HFFc6 (cell line): ENCODE results near the gene MSI2. TPM values are rescaled to one million over a fixed set of nuclear protein-coding genes. Genes with fewer than 3 reads are reported as not detected.

Experiments used
- DNase-seq: peaks from one replicate; pipeline ENCODE4 v3.0.0-alpha.2; 2018
- H3K27ac Mint-ChIP-seq: 2 replicates; pipeline ENCODE4 v1.8.0; 2020; ENCODE audit warnings: mild to moderate bottlenecking, mixed read lengths
- H3K27me3 Mint-ChIP-seq: 2 replicates; pipeline ENCODE4 v1.8.0; 2021; ENCODE audit warnings: mild to moderate bottlenecking, moderate library complexity, mixed read lengths; ENCODE audit not compliant: insufficient read depth
- H3K36me3 Mint-ChIP-seq: 2 replicates; pipeline ENCODE4 v1.8.0; 2021; ENCODE audit warnings: low read depth, mixed read lengths
- H3K4me1 Mint-ChIP-seq: 2 replicates; pipeline ENCODE4 v1.8.0; 2020; ENCODE audit warnings: low read depth, mixed read lengths
- H3K4me3 Mint-ChIP-seq: 2 replicates; pipeline ENCODE4 v1.8.0; 2020; ENCODE audit warnings: mild to moderate bottlenecking, moderate library complexity, mixed read lengths
- H3K9me3 Mint-ChIP-seq: 2 replicates; pipeline ENCODE4 v1.8.0; 2020; ENCODE audit warnings: mild to moderate bottlenecking, mixed read lengths
- CTCF ChIP-seq: fragments of 200-600 bp; sonication (generic); IDR thresholded peaks from 2 replicates; pipeline ENCODE4 v1.5.0; 2021; ENCODE audit warnings: antibody characterized with exemption, mild to moderate bottlenecking
- total RNA-seq, 6 experiments: library from RNA; stranded (reverse); fragmentation: NEBNext Ultra II Directional; extraction: Animal tissue kit (Norgen Biotek cat#: 25700); gene quantifications; 2 replicates in 1 of 6; 3 replicates in 5 of 6; pipeline ENCODE4 v1.2.3, GENCODE V29; 2021

Gene MSI2
- total RNA-seq, 6 experiments from 2014 or later, result 53.5 to 71.7 (median 55.0) TPM

- no peak for DNase-seq
- H3K27me3 Mint-ChIP-seq, result no peaks in the 10 kb centered on the region
- H3K4me1 Mint-ChIP-seq, result peaks cover 57% of the 10 kb centered on the region
- H3K4me3 Mint-ChIP-seq, result no peak overlapping the region
- no peak overlapping the region; the same call in 1 of the 2 replicates for H3K27ac Mint-ChIP-seq
- TF ChIP-seq CTCF, result no peak
- H3K36me3 Mint-ChIP-seq, result no peaks in the 10 kb centered on the region
- H3K9me3 Mint-ChIP-seq, result no peaks in the 10 kb centered on the region
Measured at GRCh38 chr17:57516290-57517230, 260.2 kb downstream of the MSI2 start.

GRCh38 chr17:57517273-57517631 is 260.9 kb downstream of the MSI2 start:
- no peak for TF ChIP-seq CTCF
- Mint-ChIP-seq H3K36me3 (no peaks in the 10 kb centered on the region), H3K4me1 (peaks cover 57% of the 10 kb centered on the region), H3K4me3 (no peak overlapping the region), H3K27ac (no peak overlapping the region), H3K9me3 (no peaks in the 10 kb centered on the region), H3K27me3 (no peaks in the 10 kb centered on the region)
- DNase-seq, result no peak

DNA sequence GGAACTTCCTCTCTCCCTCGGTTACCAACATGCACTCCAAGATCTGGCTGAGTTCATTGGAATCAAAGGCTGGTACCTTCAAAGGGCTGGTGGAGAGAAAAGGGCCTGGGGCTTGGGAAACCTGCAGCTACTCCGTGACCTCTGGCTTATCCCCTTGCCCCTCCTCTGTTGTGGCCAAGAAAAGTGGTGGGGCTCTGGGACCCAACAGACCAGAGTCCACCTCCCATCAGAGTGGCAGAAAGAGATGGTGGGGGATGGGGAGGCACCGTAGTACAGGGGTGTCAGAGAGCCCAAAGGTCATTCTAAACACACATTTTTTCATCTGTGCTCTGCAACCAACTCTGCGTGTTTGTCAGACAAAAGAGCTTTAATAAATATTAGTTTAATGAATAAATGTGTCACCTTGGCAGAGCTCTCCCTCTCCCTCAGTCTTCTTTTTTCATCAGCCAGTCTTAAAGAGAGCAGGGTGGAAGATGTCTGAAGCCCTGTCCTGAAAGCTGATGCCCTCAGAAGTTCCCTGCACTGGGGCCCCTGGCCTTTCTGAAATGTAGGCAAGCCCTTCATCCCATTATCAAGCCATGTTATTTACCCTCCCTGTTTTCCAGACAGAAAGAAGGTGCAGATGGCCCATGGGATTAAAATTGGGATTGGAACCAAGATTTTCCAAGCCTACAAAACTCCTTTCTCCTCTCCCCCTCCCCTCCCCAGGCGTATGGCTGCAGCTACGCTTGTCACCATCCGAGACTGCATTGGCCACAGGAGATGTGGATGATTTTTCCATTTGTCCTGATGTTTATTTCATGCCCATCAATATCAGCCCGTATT is 261.5 kb downstream of the MSI2 start:
- no peak for TF ChIP-seq CTCF
- no peak for DNase-seq

GRCh38 chr17:57518587-57519581 is 262.6 kb downstream of the MSI2 start:
- H3K27ac Mint-ChIP-seq, result peak overlapping the region; percentile 73

More for the DNA sequence above, 261.5 kb downstream of the MSI2 start:
- H3K4me1 Mint-ChIP-seq, result peaks cover 57% of the 10 kb centered on the region
- H3K9me3 Mint-ChIP-seq, result no peaks in the 10 kb centered on the region
- no peak overlapping the region for H3K4me3 Mint-ChIP-seq
- H3K27me3 Mint-ChIP-seq, result no peaks in the 10 kb centered on the region
- no peaks in the 10 kb centered on the region for H3K36me3 Mint-ChIP-seq
- no peak overlapping the region for H3K27ac Mint-ChIP-seq

More at GRCh38 chr17:57518587-57519581, 262.6 kb downstream of the MSI2 start:
- Mint-ChIP-seq H3K4me3 (no peak overlapping the region), H3K36me3 (peaks cover 10% of the 10 kb centered on the region; the same call in 1 of the 2 replicates), H3K4me1 (peaks cover 50% of the 10 kb centered on the region), H3K27me3 (no peaks in the 10 kb centered on the region), H3K9me3 (0 out of 2 replicates have a peak, but pooled peaks cover 1% of the 10 kb centered on the region)
- peak; percentile 29 for DNase-seq
- TF ChIP-seq CTCF, result no peak
